K562 (cell line): Measurements from ENCODE around the gene SAMD14. TPM values are rescaled to one million over a fixed set of nuclear protein-coding genes. Genes with fewer than 3 reads are reported as not detected.

ENCODE experiments used
- ATF1 ChIP-seq, 2 experiments: fragments of 450-650 bp in 1 of 2; IDR thresholded peaks; 2 replicates each; pipeline ENCODE4 v1.6.1; 2016; ENCODE audit warnings: missing compliant biosample characterization in 1 of 2, missing genetic modification characterization in 1 of 2
- ATF4 ChIP-seq: fragments of 450-650 bp; formaldehyde crosslinking; IDR thresholded peaks from 2 replicates; pipeline ENCODE4 v1.4.0; 2022; ENCODE audit warnings: mild to moderate bottlenecking, moderate library complexity
- ETS2 ChIP-seq: IDR thresholded peaks from 2 replicates; pipeline ENCODE4 v1.6.1; 2016; ENCODE audit warnings: borderline replicate concordance, missing genetic modification characterization, mild to moderate bottlenecking, moderate library complexity, missing compliant biosample characterization; ENCODE audit not compliant: poor library complexity, severe bottlenecking
- IRF2 ChIP-seq: sonication (generic); formaldehyde crosslinking; IDR thresholded peaks from 2 replicates; pipeline ENCODE4 v1.8.1; 2022; ENCODE audit warnings: mild to moderate bottlenecking, missing genetic modification reagents
- IRF9 ChIP-seq: fragments of 450-650 bp; IDR thresholded peaks from 2 replicates; pipeline ENCODE4 v1.6.1; 2016; ENCODE audit warnings: missing biosample characterization, missing genetic modification characterization
- NCOA1 ChIP-seq: fragments of 450-650 bp; IDR thresholded peaks from 2 replicates; pipeline ENCODE4 v1.6.1; 2016; ENCODE audit warnings: low read depth
- PHF8 ChIP-seq: fragments of 200-600 bp; sonication (generic); IDR thresholded peaks from 2 replicates; pipeline ENCODE4 v1.6.1; 2012; ENCODE audit warnings: mixed run types, mild to moderate bottlenecking, inconsistent platforms, low read length, moderate library complexity, borderline replicate concordance
- RCOR1 ChIP-seq, 2 experiments: IDR thresholded peaks; 2 replicates each; pipeline ENCODE4 v1.6.1; 2012; ENCODE audit warnings: low read depth in 2 of 2, low read length in 2 of 2, borderline replicate concordance in 1 of 2, improper control_type of control experiment in 1 of 2
- TAF15 ChIP-seq: fragments of 200-400 bp; formaldehyde crosslinking; IDR thresholded peaks from 2 replicates; pipeline ENCODE4 v1.6.1; 2017; ENCODE audit warnings: mild to moderate bottlenecking, low read depth, low read length, moderate library complexity
- ZNF224 ChIP-seq: sonication (generic); formaldehyde crosslinking; IDR thresholded peaks from 2 replicates; pipeline ENCODE4 v1.8.0; 2022; ENCODE audit warnings: mild to moderate bottlenecking, missing genetic modification reagents
- ZNF280B ChIP-seq: fragments of 250-450 bp; sonication (Bioruptor Pico); IDR thresholded peaks from 2 replicates; pipeline ENCODE4 v1.5.1; 2021; ENCODE audit warnings: mild to moderate bottlenecking
- ZNF511 ChIP-seq: sonication (generic); formaldehyde crosslinking; IDR thresholded peaks from 2 replicates; pipeline ENCODE4 v1.8.0; 2022; ENCODE audit warnings: mild to moderate bottlenecking, missing genetic modification reagents
- ZNF75A ChIP-seq: fragments of 450-650 bp; formaldehyde crosslinking; IDR thresholded peaks from 2 replicates; pipeline ENCODE4 v1.4.0; 2020; ENCODE audit warnings: mild to moderate bottlenecking
- polyA plus RNA-seq, 8 experiments: library from polyadenylated mRNA; depleted of rRNA in 4 of 8; stranded (reverse) in 5 of 8; unstranded in 3 of 8; fragments of >200 nt; fragmentation: Nextera tagmentation in 2 of 8; fragmentation: Illumina TruSeq in 1 of 8; extraction: Ambion mirVana in 2 of 8; extraction: Trizol in 1 of 8; gene quantifications; 2 replicates each; pipeline versions ENCODE4 v1.2.1 to v1.2.3, GENCODE V29; 2011 to 2014; ENCODE audit warnings: inconsistent platforms in 1 of 8, missing spikeins in 1 of 8
- total RNA-seq, 7 experiments: library from RNA; depleted of rRNA in 6 of 7; stranded (reverse); fragments of >200 nt in 6 of 7; fragmentation: Illumina TruSeq in 2 of 7; extraction: Trizol in 2 of 7; gene quantifications; 2 replicates each; pipeline versions ENCODE4 v1.2.1 to v1.2.3, GENCODE V29; 2011 to 2021; ENCODE audit warnings: low replicate concordance in 1 of 7
- TF ChIP-seq, protein P1 (sequence below): fragments of 450-650 bp; IDR thresholded peaks from 2 replicates; pipeline ENCODE4 v1.6.1; 2016; ENCODE audit warnings: antibody characterized with exemption
- TF ChIP-seq, protein P2 (sequence below): fragments of 450-650 bp; IDR thresholded peaks from 2 replicates; pipeline ENCODE4 v1.6.1; 2016; ENCODE audit warnings: low read depth, mild to moderate bottlenecking, moderate library complexity
- TF ChIP-seq, protein P3 (sequence below): IDR thresholded peaks from 2 replicates; pipeline ENCODE4 v1.6.1; 2011; ENCODE audit not compliant: insufficient read length; ENCODE audit errors: extremely low read depth
- TF ChIP-seq, protein P4 (sequence below): IDR thresholded peaks from 2 replicates; pipeline ENCODE4 v1.6.1; 2016; ENCODE audit warnings: missing genetic modification characterization, missing compliant biosample characterization

The SAMD14 gene
- total and polyA plus RNA-seq, 9 of the 15 experiments (the other 6 are each of a cell fraction or from before 2014, with no cell fraction given), result 0.04 to 0.07 TPM; not detected in 7

GRCh38 chr17:50153650-50154575 lies 24.0 kb upstream of the SAMD14 start (continued):
- TF ChIP-seq, protein P1, sequence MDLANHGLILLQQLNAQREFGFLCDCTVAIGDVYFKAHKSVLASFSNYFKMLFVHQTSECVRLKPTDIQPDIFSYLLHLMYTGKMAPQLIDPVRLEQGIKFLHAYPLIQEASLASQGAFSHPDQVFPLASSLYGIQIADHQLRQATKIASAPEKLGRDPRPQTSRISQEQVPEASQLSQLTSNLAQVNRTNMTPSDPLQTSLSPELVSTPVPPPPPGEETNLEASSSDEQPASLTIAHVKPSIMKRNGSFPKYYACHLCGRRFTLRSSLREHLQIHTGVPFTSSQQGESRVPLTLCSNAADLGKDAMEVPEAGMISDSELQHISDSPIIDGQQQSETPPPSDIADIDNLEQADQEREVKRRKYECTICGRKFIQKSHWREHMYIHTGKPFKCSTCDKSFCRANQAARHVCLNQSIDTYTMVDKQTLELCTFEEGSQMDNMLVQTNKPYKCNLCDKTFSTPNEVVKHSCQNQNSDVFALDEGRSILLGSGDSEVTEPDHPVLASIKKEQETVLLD, result peak; percentile 62; the same call in 1 of the 2 replicates
- TF ChIP-seq ZNF75A (no peak), ETS2 (tag) (no peak), ATF1 (CRISPR knock-in tag; IDR thresholded peaks at IDR 0.05) (no peak), ATF1 (tag; IDR thresholded peaks at IDR 0.05) (peak; percentile 32; the same call in 1 of the 2 replicates), IRF2 (CRISPR knock-in tag) (no peak), ZNF280B (CRISPR knock-in tag) (no peak), TAF15 (no peak), RCOR1 (IDR thresholded peaks at IDR 0.05; ENCODE audit: borderline replicate concordance in 1 of 2, low read depth in 2 of 2, low read length in 2 of 2) (peak in 1 of 2 experiments; percentile 74; a peak in 3 of 4 replicates), NCOA1 (0 out of 2 replicates have a peak, but pooled peaks have one; percentile 46), PHF8 (no peak), ATF4 (CRISPR knock-in tag) (no peak), ZNF511 (CRISPR knock-in tag) (no peak), ZNF224 (no peak), IRF9 (tag) (no peak)
- TF ChIP-seq, protein P2, sequence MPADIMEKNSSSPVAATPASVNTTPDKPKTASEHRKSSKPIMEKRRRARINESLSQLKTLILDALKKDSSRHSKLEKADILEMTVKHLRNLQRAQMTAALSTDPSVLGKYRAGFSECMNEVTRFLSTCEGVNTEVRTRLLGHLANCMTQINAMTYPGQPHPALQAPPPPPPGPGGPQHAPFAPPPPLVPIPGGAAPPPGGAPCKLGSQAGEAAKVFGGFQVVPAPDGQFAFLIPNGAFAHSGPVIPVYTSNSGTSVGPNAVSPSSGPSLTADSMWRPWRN, result no peak
- TF ChIP-seq, protein P3, sequence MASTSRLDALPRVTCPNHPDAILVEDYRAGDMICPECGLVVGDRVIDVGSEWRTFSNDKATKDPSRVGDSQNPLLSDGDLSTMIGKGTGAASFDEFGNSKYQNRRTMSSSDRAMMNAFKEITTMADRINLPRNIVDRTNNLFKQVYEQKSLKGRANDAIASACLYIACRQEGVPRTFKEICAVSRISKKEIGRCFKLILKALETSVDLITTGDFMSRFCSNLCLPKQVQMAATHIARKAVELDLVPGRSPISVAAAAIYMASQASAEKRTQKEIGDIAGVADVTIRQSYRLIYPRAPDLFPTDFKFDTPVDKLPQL, result no peak
- TF ChIP-seq, protein P4, sequence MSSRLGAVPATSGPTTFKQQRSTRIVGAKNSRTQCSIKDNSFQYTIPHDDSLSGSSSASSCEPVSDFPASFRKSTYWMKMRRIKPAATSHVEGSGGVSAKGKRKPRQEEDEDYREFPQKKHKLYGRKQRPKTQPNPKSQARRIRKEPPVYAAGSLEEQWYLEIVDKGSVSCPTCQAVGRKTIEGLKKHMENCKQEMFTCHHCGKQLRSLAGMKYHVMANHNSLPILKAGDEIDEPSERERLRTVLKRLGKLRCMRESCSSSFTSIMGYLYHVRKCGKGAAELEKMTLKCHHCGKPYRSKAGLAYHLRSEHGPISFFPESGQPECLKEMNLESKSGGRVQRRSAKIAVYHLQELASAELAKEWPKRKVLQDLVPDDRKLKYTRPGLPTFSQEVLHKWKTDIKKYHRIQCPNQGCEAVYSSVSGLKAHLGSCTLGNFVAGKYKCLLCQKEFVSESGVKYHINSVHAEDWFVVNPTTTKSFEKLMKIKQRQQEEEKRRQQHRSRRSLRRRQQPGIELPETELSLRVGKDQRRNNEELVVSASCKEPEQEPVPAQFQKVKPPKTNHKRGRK (tag), result no peak
